Peyer's patch (tissue), 4 donors: ENCODE measurements around the gene SLC7A11.

Experiments
- POLR2A ChIP-seq, 2 donors: fragments of 450-650 bp; IDR thresholded peaks; one replicate each; pipeline ENCODE4 v1.5.1; 2017; ENCODE audit warnings: antibody characterized with exemption in 2 of 2, mild to moderate bottlenecking in 2 of 2, moderate library complexity in 2 of 2
- TF ChIP-seq, protein P1 (sequence below), 6 experiments: fragments of 450-650 bp in 4 of 6; fragments of 200-600 bp in 2 of 6; sonication (generic) in 1 of 6; IDR thresholded peaks; one replicate each; pipeline ENCODE4 v1.5.1; 2017 to 2019; ENCODE audit warnings: antibody characterized with exemption in 6 of 6, mild to moderate bottlenecking in 3 of 6, moderate library complexity in 1 of 6

DNA sequence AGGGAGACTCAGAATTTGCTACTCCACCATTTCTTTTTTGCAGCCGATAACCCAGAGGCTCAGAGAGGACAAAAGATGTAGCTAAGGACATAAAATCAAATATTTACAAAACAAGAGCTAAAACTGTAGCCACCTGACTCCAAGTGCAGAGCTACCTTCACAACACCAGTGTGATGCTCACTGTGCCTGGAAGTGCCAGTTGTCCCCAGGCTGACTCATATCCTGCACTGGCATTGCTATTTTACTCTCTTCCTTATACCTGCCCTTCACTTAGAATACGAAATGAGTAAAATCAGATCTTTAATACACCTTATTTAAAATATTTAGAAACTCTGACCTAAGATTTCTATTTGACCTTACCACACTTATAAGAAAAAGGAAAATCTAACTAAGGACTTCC, 39.5 kb downstream of the SLC7A11 start:
- no peak for TF ChIP-seq POLR2A (IDR thresholded peaks at IDR 0.05)
- TF ChIP-seq, protein P1, sequence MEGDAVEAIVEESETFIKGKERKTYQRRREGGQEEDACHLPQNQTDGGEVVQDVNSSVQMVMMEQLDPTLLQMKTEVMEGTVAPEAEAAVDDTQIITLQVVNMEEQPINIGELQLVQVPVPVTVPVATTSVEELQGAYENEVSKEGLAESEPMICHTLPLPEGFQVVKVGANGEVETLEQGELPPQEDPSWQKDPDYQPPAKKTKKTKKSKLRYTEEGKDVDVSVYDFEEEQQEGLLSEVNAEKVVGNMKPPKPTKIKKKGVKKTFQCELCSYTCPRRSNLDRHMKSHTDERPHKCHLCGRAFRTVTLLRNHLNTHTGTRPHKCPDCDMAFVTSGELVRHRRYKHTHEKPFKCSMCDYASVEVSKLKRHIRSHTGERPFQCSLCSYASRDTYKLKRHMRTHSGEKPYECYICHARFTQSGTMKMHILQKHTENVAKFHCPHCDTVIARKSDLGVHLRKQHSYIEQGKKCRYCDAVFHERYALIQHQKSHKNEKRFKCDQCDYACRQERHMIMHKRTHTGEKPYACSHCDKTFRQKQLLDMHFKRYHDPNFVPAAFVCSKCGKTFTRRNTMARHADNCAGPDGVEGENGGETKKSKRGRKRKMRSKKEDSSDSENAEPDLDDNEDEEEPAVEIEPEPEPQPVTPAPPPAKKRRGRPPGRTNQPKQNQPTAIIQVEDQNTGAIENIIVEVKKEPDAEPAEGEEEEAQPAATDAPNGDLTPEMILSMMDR (IDR thresholded peaks at IDR 0.05), result no peak
